NCI-H1694 (cell line): Measurements from ENCODE around the gene C20orf202.

Experiments
- DNase-seq: peaks from one replicate; lab custom pipeline; 2025; lab: John Stamatoyannopoulos, UW

Gene C20orf202

DNA sequence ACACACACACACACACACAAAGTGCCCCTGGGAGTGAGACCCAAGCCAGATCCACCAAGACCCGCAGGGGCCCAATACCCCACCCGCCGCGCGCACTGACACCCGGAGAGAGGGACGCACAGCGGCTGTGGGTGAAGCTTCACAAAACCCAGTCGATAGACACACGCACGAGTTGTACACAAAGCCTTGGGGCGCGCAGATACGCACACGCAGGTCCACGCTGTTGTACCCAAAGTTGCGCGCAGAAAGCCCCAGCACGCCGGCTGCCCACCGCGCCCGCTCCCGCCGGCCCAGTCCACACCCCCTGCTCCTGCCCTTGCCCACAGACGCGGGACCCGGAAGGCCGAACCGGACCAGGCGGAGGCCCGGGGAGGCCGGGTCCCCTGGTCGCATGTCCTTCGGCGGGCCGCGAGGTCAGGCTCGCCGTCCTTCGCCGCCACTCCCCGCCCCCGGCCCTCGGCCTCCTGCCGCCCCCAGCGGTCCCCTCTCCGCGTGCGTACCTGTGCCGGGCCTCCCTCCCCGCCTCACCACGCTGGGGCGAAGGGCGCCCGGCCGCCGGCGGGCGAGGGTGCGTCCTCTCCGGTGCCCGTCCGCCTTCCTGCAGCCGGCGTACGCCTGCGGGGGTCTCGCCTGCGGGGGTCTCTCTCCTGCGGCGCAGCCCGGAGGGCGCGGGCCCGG is 18.5 kb upstream of the C20orf202 start, which contains the start of gene TMEM74B:
TMEM74B (minus strand) TSS at position 344 of the 678 bp plus-strand sequence. CDS start 1,180 bp downstream, outside the sequence.
- DNase-seq, result no peak

GRCh38 chr20:1185316-1185741 is 17.9 kb upstream of the C20orf202 start:
- DNase-seq, result no peak

- DNase-seq, result no peak
Measured at GRCh38 chr20:1185790-1186334, 17.4 kb upstream of the C20orf202 start.

- DNase-seq, result no peak
Measured at GRCh38 chr20:1186367-1186991, 16.8 kb upstream of the C20orf202 start.

DNA sequence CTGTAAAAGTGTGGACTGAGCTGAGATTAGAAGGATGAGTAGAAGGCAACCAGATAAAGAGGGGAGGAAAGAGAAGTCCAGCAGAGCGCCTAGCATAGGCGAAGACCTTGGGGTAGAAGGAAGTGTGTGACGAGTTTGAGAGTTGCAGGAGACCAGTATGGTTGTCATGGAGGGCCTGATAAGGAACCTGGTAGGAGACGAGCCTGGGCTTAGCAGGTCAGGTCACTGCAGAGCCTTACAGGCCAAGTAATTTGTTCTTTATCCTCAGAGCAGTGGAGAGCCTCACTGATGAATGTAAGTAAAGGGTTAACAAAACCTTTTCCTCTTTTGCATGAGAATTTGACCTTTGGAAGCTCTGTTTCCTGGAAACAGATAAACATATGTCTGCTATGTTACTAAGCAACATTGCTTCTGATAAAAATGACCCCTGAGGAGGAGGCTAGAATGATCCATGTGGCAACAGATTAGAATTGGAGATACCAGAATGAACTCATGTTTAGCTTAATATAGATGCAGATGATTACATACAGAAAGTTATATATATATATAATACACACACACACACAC is 15.6 kb upstream of the C20orf202 start:
- no peak for DNase-seq

GRCh38 chr20:1188347-1188746 is 14.9 kb upstream of the C20orf202 start:
- no peak for DNase-seq

- DNase-seq, result no peak
Measured at GRCh38 chr20:1189827-1190226, 13.4 kb upstream of the C20orf202 start.

- no peak for DNase-seq
Measured at GRCh38 chr20:1190847-1191246, 12.4 kb upstream of the C20orf202 start.

DNA sequence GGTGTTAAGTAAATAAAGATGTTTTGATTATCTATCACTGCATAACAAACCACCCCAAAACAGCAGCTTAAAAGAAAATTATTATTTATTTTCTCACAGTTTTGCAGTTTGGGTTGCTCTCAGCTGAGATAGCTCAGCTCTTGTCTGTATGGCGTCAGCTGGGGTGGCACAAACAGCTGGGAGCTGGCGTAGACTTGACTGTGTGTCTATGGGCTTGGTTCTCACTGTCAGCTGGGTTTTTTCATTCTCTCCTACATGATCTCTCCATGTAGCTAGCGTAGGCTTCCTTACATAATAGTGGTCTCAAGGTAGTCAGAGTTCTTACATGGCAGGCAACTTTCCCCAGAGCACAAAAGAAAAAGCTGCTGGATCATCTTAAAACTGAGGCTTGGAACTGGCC is 12.0 kb upstream of the C20orf202 start:
- no peak for DNase-seq

- DNase-seq, result no peak
Measured at GRCh38 chr20:1195226-1195625, 8.0 kb upstream of the C20orf202 start.

- DNase-seq, result no peak
Measured at GRCh38 chr20:1196634-1197033, 6.6 kb upstream of the C20orf202 start.

DNA sequence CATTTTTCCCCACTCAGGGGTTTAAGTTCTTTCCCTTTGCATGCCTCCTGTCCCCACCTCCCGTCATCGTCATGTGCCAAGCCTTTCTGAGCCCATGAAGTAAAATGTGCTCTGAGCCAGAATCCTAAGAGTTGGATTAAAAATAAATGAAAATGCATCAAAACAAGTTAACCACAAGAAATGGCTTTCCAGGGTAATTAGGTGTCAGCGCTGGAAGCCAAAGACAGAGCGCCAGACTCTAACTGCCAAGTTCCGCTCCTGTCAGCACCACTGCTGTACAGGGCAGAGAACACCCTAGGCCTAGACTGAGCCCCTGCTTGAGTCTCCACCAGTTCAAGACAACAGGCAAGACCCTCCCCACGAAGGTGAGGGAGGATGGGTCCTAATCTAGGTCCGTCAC is 5.5 kb upstream of the C20orf202 start:
- no peak for DNase-seq

DNA sequence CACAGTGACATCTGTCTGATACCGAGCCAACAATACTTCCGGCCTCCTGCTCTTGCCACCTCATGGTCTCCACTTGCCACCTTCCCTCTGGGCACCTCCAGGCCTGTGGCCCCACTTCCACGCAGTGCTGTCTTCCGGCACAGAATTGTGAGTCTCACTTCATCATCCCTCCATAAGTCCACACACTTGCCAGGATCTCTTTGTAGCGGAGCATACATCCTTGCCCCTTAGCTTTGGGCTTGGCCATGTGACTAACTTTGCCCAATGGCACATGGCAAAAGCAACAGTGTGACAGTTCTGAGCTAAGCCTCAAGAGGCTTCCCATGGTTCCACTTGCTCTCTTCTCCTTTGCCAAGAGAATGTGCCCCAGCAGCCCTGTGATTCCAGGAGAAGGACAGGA is 4.5 kb upstream of the C20orf202 start:
- DNase-seq, result no peak

GRCh38 chr20:1199212-1199873 is 3.9 kb upstream of the C20orf202 start:
- DNase-seq, result no peak

DNA sequence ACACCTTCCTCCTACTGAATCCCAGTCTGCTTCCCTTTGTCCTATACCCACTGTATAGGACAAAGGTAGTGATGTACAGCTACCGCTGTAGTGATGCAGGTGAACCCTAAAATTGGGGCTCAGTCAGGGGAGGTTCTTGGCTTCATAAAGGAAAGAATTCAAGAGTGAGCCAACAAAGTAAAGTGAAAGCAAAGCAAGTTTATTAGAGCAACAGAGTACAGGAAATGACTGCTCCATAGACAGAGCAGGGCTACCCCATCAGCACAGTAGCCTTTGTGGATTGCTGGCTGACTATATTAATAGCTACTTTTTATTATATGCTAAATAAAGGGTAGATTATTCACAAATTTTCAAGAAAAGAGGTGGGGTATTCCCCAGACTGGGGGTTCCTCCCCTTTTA is 3.3 kb upstream of the C20orf202 start:
- no peak for DNase-seq

GRCh38 chr20:1203630-1204029 is 376 bp downstream of the C20orf202 start:
- DNase-seq, result no peak

GRCh38 chr20:1204113-1204512 is 859 bp downstream of the C20orf202 start:
- DNase-seq, result no peak

DNA sequence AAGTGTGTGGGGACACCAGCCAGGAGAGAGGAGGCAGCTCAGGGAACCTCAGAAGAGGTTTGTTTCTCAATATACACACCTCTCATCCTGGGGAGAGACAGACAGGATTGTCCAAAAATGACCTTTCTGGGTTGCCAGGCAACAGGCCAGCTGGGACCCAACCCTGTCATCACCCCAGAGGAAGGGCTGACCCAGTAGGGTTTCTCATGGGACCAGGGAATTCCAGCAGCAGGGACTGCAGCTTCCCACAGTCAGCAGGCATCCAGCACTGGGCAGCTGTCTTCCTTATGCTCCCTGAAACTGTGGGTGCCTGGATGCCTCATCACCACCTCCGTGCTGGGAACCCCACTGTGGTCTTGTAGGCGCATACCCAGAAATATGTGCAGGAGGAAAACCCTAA is 1.3 kb downstream of the C20orf202 start:
- DNase-seq, result no peak

- DNase-seq, result no peak
Measured at GRCh38 chr20:1205802-1206201, 2.5 kb downstream of the C20orf202 start.

GRCh38 chr20:1206366-1207148 is 3.3 kb downstream of the C20orf202 start:
- DNase-seq, result no peak

- DNase-seq, result no peak
Measured at GRCh38 chr20:1207293-1207878, 4.1 kb downstream of the C20orf202 start.
